Astrocyte of the cerebellum (primary cell): ENCODE measurements around the gene AMZ2.

Experiments used
- DNase-seq: peaks from one replicate; pipeline ENCODE4 v3.0.0-alpha.2; 2011; ENCODE audit warnings: low read depth
- H3K4me3 ChIP-seq: 2 replicates; pipeline ENCODE4 v1.5.1; 2011; ENCODE audit warnings: mild to moderate bottlenecking, low read depth, low read length, moderate library complexity
- CTCF ChIP-seq: IDR thresholded peaks from 2 replicates; pipeline ENCODE4 v1.5.1; 2012; ENCODE audit warnings: low read length, low read depth, moderate library complexity, mild to moderate bottlenecking; ENCODE audit errors: missing control alignments
- in situ Hi-C: cut with HindIII; loops from 2 replicates; pipeline ENCODE4 v1.10.0; 2017; ENCODE audit warnings: low sequenced_read_pairs

Gene AMZ2

GRCh38 chr17:68294196-68294555, 46.3 kb downstream of the AMZ2 start:
- DNase-seq, result no peak
- H3K4me3 ChIP-seq, result no peak overlapping the region
- no peak for TF ChIP-seq CTCF
- in situ Hi-C loops, result no loop called here

GRCh38 chr17:68294617-68295016, 46.8 kb downstream of the AMZ2 start:
- no peak for TF ChIP-seq CTCF
- in situ Hi-C loops, result no loop called here

GRCh38 chr17:68295086-68295485, 47.2 kb downstream of the AMZ2 start:
- no peak overlapping the region for H3K4me3 ChIP-seq

More at GRCh38 chr17:68294617-68295016, 46.8 kb downstream of the AMZ2 start:
- no peak for DNase-seq
- no peak overlapping the region for H3K4me3 ChIP-seq

GRCh38 chr17:68296217-68297191, 48.7 kb downstream of the AMZ2 start:
- no peak for DNase-seq
- in situ Hi-C loops, result no loop called here
- no peak overlapping the region for H3K4me3 ChIP-seq
- no peak for TF ChIP-seq CTCF

More at GRCh38 chr17:68295086-68295485, 47.2 kb downstream of the AMZ2 start:
- DNase-seq, result no peak
- in situ Hi-C loops, result no loop called here
- TF ChIP-seq CTCF, result no peak

GRCh38 chr17:68297195-68297594, 49.4 kb downstream of the AMZ2 start:
- no peak for TF ChIP-seq CTCF
- no peak for DNase-seq
- H3K4me3 ChIP-seq, result no peak overlapping the region
- in situ Hi-C loops, result no loop called here

- no peak overlapping the region for H3K4me3 ChIP-seq
- no peak for TF ChIP-seq CTCF
- DNase-seq, result no peak
- in situ Hi-C loops, result no loop called here
These were observed 50.8 kb downstream of the AMZ2 start for GRCh38 chr17:68298601-68299000.
